Astrocyte (in vitro differentiated cells and primary cell): ENCODE results near the gene LPAR2.

Experiments used
- CTCF ChIP-seq: IDR thresholded peaks from 2 replicates; pipeline ENCODE4 v1.5.1; 2011; ENCODE audit warnings: low read depth, mild to moderate bottlenecking, inconsistent platforms, low read length, moderate library complexity; ENCODE audit not compliant: insufficient read depth
- EZH2 ChIP-seq: IDR thresholded peaks from 2 replicates; pipeline ENCODE4 v1.6.1; 2012; ENCODE audit warnings: mild to moderate bottlenecking, low read length, inconsistent platforms; ENCODE audit not compliant: insufficient read depth

- no peak for TF ChIP-seq CTCF
- no peak for TF ChIP-seq EZH2
Measured at GRCh38 chr19:19635313-19635702, 7.3 kb upstream of the LPAR2 start.
